UCSD-AML1 (cell line): Measurements from ENCODE around the gene QSOX2.

Source experiments
- DNase-seq: peaks from one replicate; lab custom pipeline; 2025; ENCODE audit not compliant: unreplicated experiment; lab: John Stamatoyannopoulos, UW

Gene QSOX2

GRCh38 chr9:136204838-136205706, 40.5 kb downstream of the QSOX2 start, which contains the start of gene LHX3:
LHX3 (minus strand) TSS chr9:136205128; CDS start chr9:136205012, 116 bp downstream.
- no peak for DNase-seq

- no peak for DNase-seq
Observed at GRCh38 chr9:136204145-136204805, 41.3 kb downstream of the QSOX2 start.

- no peak for DNase-seq
Observed at GRCh38 chr9:136203408-136204144, 42.0 kb downstream of the QSOX2 start.

- no peak for DNase-seq
Observed at GRCh38 chr9:136202454-136203407, 42.9 kb downstream of the QSOX2 start.

GRCh38 chr9:136201609-136202453, 43.8 kb downstream of the QSOX2 start:
- no peak for DNase-seq

GRCh38 chr9:136201174-136201573, 44.4 kb downstream of the QSOX2 start:
- DNase-seq: no peak

GRCh38 chr9:136200424-136200823, 45.2 kb downstream of the QSOX2 start:
- DNase-seq: no peak

- no peak for DNase-seq
Observed at GRCh38 chr9:136199391-136200288, 46.0 kb downstream of the QSOX2 start.

- no peak for DNase-seq
Observed at GRCh38 chr9:136198605-136199083, 47.0 kb downstream of the QSOX2 start.

GRCh38 chr9:136197930-136198604, 47.5 kb downstream of the QSOX2 start:
- no peak for DNase-seq

GRCh38 chr9:136197084-136197875, 48.3 kb downstream of the QSOX2 start:
- DNase-seq: no peak

GRCh38 chr9:136196404-136197083, 49.1 kb downstream of the QSOX2 start:
- DNase-seq: no peak

GRCh38 chr9:136194540-136194939, 51.1 kb downstream of the QSOX2 start:
- DNase-seq: no peak

- DNase-seq: no peak
Observed at GRCh38 chr9:136193891-136194279, 51.7 kb downstream of the QSOX2 start.

GRCh38 chr9:136193127-136193890, 52.3 kb downstream of the QSOX2 start:
- no peak for DNase-seq
